Adipose tissue (tissue), 3 donors: ENCODE data around the gene TSPAN18. TPM values are rescaled to one million over a fixed set of nuclear protein-coding genes. Genes with fewer than 3 reads are reported as not detected.

ENCODE experiments used
- H3K27ac ChIP-seq: one replicate; pipeline ENCODE4 v1.5.1; 2013; ENCODE audit warnings: low read depth, low read length
- WGBS, 3 donors: extraction: QIAGEN DNeasy Blood & Tissue Kit; methylation state at CpG; one replicate each; pipeline ENCODE4 v1.1.7; 2013; 5-methylcytosine and 5-hydroxymethylcytosine counted together
- polyA plus RNA-seq, 3 donors: library from polyadenylated mRNA; stranded (reverse); fragments of 200-250 nt; gene quantifications; one replicate each; pipeline ENCODE4 v1.2.3, GENCODE V29; 2013
- donor health status: healthy with polysubstance abuse.
- donor health status: Bipolar disorder and iron deficiency.
- donor health status: healthy.

The TSPAN18 gene
- polyA plus RNA-seq, 3 donors: 1.6 to 15.6 (median 14.4) TPM

DNA sequence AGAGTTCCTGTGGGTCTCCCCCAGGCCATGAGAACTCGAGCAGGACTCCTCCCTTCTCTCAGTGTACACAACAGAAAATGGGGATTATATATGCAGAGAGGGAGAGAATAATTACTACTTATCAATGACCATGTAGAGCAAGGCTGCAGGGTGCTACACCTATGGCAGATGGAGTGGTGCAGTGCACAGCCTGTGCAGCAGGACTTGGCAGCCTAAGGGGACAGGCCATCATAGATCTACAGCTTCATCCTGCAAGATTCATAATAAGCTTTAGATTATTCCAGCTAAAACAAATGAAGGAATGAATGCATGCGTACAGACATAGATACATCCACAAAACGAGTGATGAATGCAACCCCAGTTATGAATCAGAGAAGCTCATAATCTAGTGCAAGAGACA is 232.3 kb downstream of the TSPAN18 start:
- 84 to 96% (median 96%) methylated on average over 3 of the region's 3 CpGs for WGBS, 3 donors
- no peak overlapping the region for H3K27ac ChIP-seq

DNA sequence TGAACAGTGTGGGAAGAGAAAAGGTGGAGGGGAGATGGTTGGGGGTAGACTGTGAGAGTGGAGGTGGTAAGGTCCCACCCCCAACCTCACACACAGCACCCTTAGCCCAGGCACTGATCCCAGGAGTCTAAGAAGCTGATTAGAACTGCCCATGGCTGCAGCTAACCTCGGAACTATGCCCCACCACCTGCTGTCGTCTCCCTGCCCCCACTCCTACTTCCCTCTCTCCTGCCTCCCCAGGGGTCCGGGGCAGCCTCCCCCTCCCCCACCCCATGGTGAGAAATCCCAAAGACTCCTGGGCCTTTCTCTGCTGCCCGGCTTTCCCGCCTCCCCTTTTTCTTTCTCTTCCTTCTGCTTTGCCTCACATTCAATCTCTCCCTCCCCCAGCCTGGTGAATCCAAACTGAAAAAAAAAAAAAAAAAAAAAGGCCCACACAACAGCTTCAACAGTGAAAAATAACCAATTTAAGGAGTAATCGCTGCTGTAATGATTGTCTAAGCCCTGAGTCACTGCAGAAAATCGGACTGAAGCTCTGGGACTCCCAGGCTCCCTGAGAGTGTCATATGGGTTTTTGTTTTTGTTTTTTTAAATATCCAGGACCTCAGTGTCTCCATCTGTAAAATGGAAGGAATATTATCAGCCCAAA is 233.6 kb downstream of the TSPAN18 start:
- H3K27ac ChIP-seq: no peak overlapping the region
- WGBS, 3 donors: 43 to 66% (median 46%) methylated on average over 6 to 7 of the region's 7 CpGs

DNA sequence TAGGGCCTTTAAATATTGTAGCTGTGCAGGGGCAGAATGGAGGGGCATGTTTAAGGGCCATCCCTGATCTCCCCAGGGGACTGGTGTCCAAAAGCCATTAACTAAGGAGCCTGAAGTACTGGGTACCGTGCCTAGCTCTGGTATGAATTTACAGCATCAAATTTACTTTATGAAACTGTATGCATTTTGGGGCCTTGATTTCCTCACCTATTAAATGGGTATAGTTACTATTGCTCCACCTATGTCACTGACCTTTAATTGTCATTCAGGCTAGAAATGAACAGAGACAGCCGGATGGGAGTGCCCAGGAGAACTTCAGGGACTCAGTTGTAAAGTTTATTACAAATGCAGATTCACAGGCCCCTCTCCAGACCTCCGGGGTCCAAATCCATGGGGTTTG is 235.7 kb downstream of the TSPAN18 start:
- 85 to 90% (median 86%) methylated on average over 3 of the region's 3 CpGs for WGBS, 3 donors
- H3K27ac ChIP-seq: no peak overlapping the region

DNA sequence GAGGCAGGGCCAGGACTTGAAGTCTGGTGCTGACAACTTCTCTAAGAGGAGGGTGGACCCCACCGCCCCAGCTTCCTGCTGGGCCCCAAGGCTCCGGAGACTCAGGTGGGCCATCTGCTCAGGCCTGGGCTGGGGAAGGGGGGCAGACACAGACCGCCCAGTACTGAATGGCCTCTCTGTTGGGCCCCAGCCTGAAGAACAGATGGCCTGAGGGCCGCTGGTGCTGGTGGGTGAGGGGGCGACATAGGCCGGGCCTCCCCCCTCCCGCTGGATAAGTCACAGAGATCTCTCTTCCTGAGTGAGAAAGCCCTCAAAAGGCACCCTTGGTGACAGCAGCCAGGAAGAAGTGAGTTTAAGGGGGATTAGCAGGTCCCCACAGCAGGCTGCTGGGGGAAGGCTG is 236.4 kb downstream of the TSPAN18 start:
- no peak overlapping the region for H3K27ac ChIP-seq
- 79 to 89% (median 82%) methylated on average over 5 to 7 of the region's 7 CpGs for WGBS, 3 donors

- 96 to 98% (median 97%) methylated on average over 5 of the region's 5 CpGs for WGBS, 3 donors
- H3K27ac ChIP-seq: no peak overlapping the region
Measured at GRCh38 chr11:44963948-44964347, 237.2 kb downstream of the TSPAN18 start.

GRCh38 chr11:44964526-44965209 is 237.9 kb downstream of the TSPAN18 start:
- no peak overlapping the region for H3K27ac ChIP-seq
- WGBS, 3 donors: 74 to 81% (median 77%) methylated on average over 9 of the region's 9 CpGs

GRCh38 chr11:44966694-44967093 is 239.9 kb downstream of the TSPAN18 start:
- H3K27ac ChIP-seq: no peak overlapping the region
- 83 to 87% (median 84%) methylated on average over 6 of the region's 6 CpGs for WGBS, 3 donors

DNA sequence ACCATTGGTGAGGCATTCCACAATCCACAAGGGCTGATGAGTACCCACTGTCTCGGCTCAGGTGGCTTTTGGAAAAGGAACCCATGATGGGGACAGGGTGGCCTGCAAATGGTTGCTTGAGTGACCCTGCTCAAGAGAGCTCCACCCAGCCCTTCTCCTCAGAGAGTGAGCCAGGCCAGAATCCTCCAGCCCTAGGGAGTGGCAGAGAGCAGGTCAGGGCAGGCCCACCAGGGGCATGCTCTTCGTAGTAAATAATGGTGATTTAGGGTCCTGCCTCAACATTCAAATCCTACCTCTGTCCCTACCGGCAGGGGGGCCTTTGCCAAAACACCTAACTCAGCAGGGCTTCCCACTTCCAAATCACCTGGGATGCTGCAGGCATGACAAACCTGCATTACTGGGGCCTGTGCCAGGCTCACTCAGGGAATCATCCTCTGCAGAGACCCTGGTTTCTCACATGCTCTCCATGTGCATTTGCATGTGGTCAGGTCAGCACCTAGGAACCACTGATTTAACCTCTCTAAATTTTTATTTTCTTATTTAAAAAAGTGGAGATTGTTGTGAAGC is 241.3 kb downstream of the TSPAN18 start:
- no peak overlapping the region for H3K27ac ChIP-seq
- 90 to 98% (median 95%) methylated on average over 3 of the region's 3 CpGs for WGBS, 3 donors

DNA sequence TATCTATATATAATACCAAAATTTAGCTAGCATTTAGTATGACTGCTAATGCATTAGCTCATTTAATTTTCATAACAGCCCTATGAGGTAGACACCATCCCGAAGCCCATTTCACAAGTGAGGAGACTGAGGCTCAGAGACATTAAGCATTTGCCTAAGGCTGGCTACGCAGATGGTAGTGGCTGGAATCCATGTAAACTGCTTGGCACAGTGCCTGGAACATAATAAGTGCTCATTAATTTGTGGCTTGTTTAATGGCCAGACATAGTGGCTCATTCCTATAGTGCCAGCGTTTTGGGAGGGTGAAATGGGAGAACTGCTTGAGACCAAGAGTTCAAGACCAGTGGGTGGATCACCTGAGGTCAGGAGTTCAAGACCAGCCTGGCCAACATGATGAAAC is 241.7 kb downstream of the TSPAN18 start:
- WGBS, 3 donors: 87 to 91% (median 88%) methylated on average over 3 of the region's 3 CpGs
- no peak overlapping the region for H3K27ac ChIP-seq

DNA sequence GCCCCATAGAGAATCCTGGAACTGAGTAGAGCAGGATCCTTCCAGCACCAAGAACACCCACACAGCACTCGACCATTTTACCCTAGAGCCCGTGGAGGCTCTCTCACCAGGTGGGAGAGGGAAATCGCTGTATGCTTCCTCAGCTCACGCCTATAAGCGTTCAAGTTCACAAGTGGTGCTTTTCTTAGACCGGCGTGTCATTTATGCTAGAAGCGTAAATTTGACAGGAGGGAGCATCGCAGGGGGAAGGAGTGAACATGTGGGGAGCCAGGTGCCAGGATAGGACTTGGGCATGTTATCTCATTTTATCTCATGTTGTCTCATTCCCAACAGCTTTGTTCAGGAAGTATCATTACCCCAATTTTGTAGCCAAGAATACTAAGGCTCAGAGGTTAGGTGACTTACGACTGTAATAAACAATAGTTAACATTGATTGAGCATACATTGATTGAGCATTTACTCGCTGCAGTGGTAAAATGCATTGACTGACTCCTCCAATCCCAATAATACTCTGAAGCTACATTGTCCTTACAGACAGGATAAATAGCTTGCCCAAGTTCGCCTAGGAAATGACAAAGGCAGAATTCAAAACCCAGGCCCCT is 243.0 kb downstream of the TSPAN18 start:
- H3K27ac ChIP-seq: no peak overlapping the region
- 87 to 93% (median 89%) methylated on average over 12 of the region's 12 CpGs for WGBS, 3 donors

GRCh38 chr11:44970293-44970692 is 243.5 kb downstream of the TSPAN18 start:
- H3K27ac ChIP-seq: no peak overlapping the region
- WGBS, 3 donors: 45 to 76% (median 72%) methylated on average over 6 of the region's 6 CpGs

- no peak overlapping the region for H3K27ac ChIP-seq
- 75 to 90% (median 89%) methylated on average over 10 of the region's 10 CpGs for WGBS, 3 donors
Measured at GRCh38 chr11:44971185-44971584, 244.4 kb downstream of the TSPAN18 start.

DNA sequence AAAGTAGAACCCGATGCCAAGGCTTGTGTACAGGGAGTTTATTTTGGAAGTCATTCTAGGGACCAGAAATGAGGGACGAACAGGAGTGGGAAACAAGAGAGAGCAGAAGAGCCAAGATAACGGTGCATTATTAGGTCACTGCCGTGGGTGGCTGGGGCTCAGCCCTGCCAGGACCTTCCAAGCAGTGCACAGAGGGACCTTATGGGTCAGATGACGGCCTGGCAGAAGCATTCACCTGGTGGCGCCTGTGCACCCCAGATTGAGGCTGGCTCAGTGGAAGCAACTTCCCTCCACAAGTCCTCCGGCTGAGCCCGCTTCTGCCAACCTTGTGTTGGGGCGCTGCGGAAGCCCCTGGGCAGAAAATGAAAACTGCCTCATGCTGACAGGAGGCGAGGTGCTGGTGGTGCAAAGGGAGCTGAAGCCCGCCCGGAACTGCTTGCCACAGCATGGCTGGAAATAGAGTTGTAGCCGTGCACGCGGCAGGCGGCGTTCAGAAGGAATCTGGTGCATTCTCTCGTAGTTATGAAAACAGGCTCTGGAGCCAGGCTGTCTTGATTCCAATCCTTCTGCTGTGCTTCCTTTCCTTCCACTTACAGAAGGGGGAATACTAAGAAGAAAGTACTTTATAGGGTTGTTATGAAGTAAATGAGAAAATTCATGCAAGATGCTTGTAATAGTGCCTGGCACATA is 246.1 kb downstream of the TSPAN18 start:
- H3K27ac ChIP-seq: no peak overlapping the region
- WGBS, 3 donors: 83 to 91% (median 89%) methylated on average over 19 of the region's 19 CpGs

DNA sequence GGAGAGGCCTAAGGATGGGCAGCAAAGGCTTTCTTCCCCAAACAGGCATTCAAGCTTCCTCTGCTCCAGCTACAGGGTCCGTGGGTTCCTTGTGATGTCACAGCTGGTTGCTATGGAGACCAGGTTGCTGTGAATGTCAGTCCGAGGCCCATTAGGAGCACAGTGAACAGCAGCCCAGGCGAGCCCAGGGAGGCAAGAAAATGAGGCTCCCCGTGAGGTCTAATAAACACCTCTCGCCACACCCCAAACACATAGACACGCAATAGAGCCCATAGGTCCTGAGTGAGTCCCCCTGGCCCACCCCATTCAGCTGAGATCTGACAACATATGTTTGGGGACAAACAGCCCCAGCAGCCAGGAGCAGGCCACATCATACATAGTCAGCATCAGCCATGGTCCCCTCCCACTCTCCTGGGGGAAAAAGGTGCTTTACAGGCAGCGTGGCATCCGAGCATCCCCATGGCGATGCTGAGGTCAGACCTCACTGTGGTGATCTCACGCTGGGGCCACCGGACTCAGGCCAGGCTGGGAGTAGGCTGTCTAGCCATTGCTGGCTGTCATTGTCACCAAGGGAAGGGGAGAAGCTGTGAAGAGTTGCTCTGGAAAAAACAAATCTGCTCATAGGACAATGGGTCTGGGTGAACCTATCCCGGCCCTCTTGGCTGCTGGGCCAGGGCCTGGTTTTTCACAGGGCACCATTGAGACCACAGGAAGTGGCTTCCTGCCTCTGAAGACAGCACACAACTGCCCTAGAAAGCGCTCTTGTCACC is 247.1 kb downstream of the TSPAN18 start:
- H3K27ac ChIP-seq: no peak overlapping the region
- WGBS, 3 donors: 84 to 91% (median 84%) methylated on average over 13 of the region's 13 CpGs

DNA sequence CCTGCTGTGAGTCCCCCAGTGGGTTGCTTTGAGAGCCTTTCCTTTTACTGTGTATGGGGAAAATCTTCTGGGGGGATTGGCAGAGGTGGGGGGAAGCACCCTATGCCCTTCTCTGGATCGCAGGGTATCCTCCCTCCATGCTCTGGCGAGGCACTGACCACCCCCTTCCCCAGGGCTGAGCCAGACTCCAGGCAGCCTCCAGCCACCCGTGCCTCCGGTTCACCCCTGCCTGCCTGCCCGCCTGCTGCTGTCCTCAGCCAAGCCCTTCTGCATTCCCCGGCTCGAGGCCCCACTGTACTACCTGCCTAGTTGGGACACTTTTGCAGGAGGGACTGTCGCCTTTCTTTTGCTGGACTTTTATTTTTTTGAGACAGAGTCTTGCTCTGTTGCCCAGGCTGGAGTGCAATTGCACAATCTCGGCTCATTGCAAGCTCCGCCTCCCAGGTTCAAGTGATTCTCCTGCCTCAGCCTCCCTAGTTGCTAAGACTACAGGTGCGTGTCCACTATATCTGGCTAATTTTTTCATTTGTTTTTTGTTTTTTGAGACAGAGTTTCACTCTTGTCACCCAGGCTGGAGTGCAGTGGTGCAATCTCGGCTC is 247.7 kb downstream of the TSPAN18 start:
- no peak overlapping the region for H3K27ac ChIP-seq
- 91 to 96% (median 92%) methylated on average over 12 of the region's 12 CpGs for WGBS, 3 donors

DNA sequence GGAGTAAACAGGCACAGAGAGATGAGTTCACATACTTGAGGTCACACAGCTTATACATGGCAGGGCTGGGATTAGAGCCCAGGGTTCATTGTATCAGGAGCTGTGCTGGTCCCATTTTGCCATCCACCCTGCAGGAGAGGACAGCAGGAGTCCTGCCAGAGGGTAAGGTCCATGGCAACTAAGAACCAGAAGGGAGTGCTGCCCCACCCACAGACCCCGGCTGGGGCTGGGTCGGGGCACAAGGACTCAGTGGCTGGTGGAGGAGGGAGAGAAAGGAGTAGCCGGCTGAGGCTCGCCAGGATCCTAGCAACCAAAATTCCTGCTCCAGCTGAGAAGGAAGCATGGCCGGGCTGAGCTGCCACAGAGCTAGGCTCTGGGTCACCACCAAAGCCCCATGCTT is 249.8 kb downstream of the TSPAN18 start:
- H3K27ac ChIP-seq: no peak overlapping the region
- 69 to 92% (median 88%) methylated on average over 5 of the region's 5 CpGs for WGBS, 3 donors

GRCh38 chr11:44977493-44977984 is 250.8 kb downstream of the TSPAN18 start:
- no peak overlapping the region for H3K27ac ChIP-seq
- 25 to 29% (median 28%) methylated on average over 9 of the region's 9 CpGs for WGBS, 3 donors
